Astrocyte (in vitro differentiated cells and primary cell): ENCODE measurements around the gene RPL4. TPM values are rescaled to one million over a fixed set of nuclear protein-coding genes. Genes with fewer than 3 reads are reported as not detected.
"Not testable (repeated sequence)": the region's sequence is repeated elsewhere in the genome, so short reads cannot be mapped to it uniquely, and the experiment has no call there.

Experiments used
- DNase-seq: peaks from one replicate; pipeline ENCODE4 v3.0.0-alpha.2; 2010; ENCODE audit warnings: low read depth
- FAIRE-seq: peaks from 2 replicates; lab custom pipeline; 2011; peaks lifted over from hg19 to GRCh38; lab: Jason Lieb, UNC
- H2AFZ ChIP-seq: 2 replicates; pipeline ENCODE4 v1.6.0; 2012; ENCODE audit warnings: low read depth, low read length, inconsistent platforms
- H3K27ac ChIP-seq: 2 replicates; pipeline ENCODE4 v1.5.1; 2011; ENCODE audit warnings: low read depth, low read length, inconsistent platforms
- H3K27me3 ChIP-seq: 2 replicates; pipeline ENCODE4 v1.6.0; 2011; ENCODE audit warnings: low read length, inconsistent platforms; ENCODE audit not compliant: insufficient read depth
- H3K36me3 ChIP-seq: 2 replicates; pipeline ENCODE4 v1.5.1; 2011; ENCODE audit warnings: low read length, inconsistent platforms; ENCODE audit not compliant: insufficient read depth
- H3K4me1 ChIP-seq: 2 replicates; pipeline ENCODE4 v1.5.1; 2011; ENCODE audit warnings: low read length, inconsistent platforms; ENCODE audit not compliant: insufficient read depth
- H3K4me2 ChIP-seq: 2 replicates; pipeline ENCODE4 v1.6.0; 2012; ENCODE audit warnings: low read length, inconsistent platforms
- H3K4me3 ChIP-seq: 2 replicates; pipeline ENCODE4 v1.5.1; 2011; ENCODE audit warnings: low read depth, mild to moderate bottlenecking, low read length, inconsistent platforms; ENCODE audit not compliant: insufficient read depth
- H3K79me2 ChIP-seq: 2 replicates; pipeline ENCODE4 v1.6.0; 2012; ENCODE audit warnings: mild to moderate bottlenecking, low read length, inconsistent platforms; ENCODE audit not compliant: insufficient read depth
- H3K9ac ChIP-seq: 2 replicates; pipeline ENCODE4 v1.6.0; 2012; ENCODE audit warnings: mild to moderate bottlenecking, low read length, inconsistent platforms
- H3K9me3 ChIP-seq: 2 replicates; pipeline ENCODE4 v1.5.1; 2012; ENCODE audit warnings: low read depth, mild to moderate bottlenecking, low read length, inconsistent platforms; ENCODE audit not compliant: insufficient read depth
- H4K20me1 ChIP-seq: 2 replicates; pipeline ENCODE4 v1.6.0; 2012; ENCODE audit warnings: low read length, inconsistent platforms; ENCODE audit not compliant: insufficient read depth
- H3K27ac Mint-ChIP-seq: one replicate; pipeline ENCODE4 v1.8.0; 2021; ENCODE audit warnings: mild to moderate bottlenecking, mixed read lengths; ENCODE audit not compliant: unreplicated experiment
- H3K27me3 Mint-ChIP-seq: one replicate; pipeline ENCODE4 v1.8.0; 2021; ENCODE audit warnings: low read depth, mixed read lengths; ENCODE audit not compliant: unreplicated experiment
- H3K36me3 Mint-ChIP-seq: one replicate; pipeline ENCODE4 v1.8.0; 2021; ENCODE audit warnings: low read depth, mixed read lengths; ENCODE audit not compliant: unreplicated experiment
- H3K4me1 Mint-ChIP-seq: one replicate; pipeline ENCODE4 v1.8.0; 2021; ENCODE audit warnings: low read depth, mixed read lengths; ENCODE audit not compliant: unreplicated experiment
- H3K4me3 Mint-ChIP-seq: one replicate; pipeline ENCODE4 v1.8.0; 2021; ENCODE audit warnings: mild to moderate bottlenecking, moderate library complexity, mixed read lengths; ENCODE audit not compliant: unreplicated experiment
- H3K9me3 Mint-ChIP-seq: one replicate; pipeline ENCODE4 v1.8.0; 2021; ENCODE audit warnings: mild to moderate bottlenecking, mixed read lengths; ENCODE audit not compliant: unreplicated experiment
- CTCF ChIP-seq: IDR thresholded peaks from 2 replicates; pipeline ENCODE4 v1.5.1; 2011; ENCODE audit warnings: low read depth, mild to moderate bottlenecking, inconsistent platforms, low read length, moderate library complexity; ENCODE audit not compliant: insufficient read depth
- EZH2 ChIP-seq: IDR thresholded peaks from 2 replicates; pipeline ENCODE4 v1.6.1; 2012; ENCODE audit warnings: mild to moderate bottlenecking, low read length, inconsistent platforms; ENCODE audit not compliant: insufficient read depth
- total RNA-seq: library from RNA; stranded (reverse); gene quantifications from 2 replicates; pipeline ENCODE4 v1.2.1, GENCODE V29; 2021

RPL4 gene
- total RNA-seq, 1 donor from 2014 or later: 2,248 TPM

DNA sequence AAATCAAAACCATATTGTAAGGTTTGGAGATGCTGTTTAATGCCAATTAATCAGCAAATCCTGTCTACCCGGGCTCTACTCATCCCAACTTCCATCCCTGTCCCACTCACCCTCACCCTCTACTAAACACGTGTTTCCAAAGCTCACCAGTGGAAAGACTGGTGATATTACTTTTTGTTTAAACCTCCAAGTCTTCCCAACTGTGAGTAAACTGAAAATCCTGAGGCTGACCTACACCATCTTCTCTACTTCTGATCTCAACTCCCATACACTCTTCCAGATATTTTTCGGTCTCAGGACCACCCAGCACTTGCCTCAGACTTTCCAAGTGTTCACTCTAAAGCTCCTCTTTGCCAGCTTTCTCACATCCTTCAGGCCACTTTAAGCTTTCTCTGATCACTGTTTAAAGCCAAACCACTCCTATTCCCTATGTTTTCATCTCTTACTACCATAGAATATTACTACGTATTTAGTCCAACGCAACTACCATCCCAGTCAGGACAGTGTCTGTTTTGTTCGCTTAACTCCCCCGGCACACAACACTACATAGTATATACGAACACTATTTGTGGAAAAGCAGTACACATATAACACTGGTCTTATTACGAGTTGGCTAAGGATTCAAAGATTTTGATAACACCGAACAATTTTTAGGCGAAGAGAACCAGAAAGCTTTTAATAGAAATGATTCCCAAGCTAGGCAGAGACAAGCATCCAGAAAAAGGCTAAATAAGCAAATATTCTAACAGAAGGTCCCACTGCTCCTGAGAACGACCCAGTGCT lies 684 bp downstream of the RPL4 start:
- Histone ChIP-seq H4K20me1 (peaks cover 54% of the 10 kb centered on the region), H3K27me3 (no peaks in the 10 kb centered on the region), H3K79me2 (peaks cover 86% of the 10 kb centered on the region), H3K4me2 (peak overlapping the region; percentile 95), H3K9me3 (no peaks in the 10 kb centered on the region), H3K36me3 (peaks cover 43% of the 10 kb centered on the region), H3K4me1 (peaks cover 18% of the 10 kb centered on the region), H3K9ac (peak overlapping the region; percentile 95), H2AFZ (peak overlapping the region; percentile 64), H3K4me3 (peak overlapping the region; percentile 97), H3K27ac (peak overlapping the region; percentile 89)
- DNase-seq: no peak
- Mint-ChIP-seq H3K4me3 (peak overlapping the region; percentile 97), H3K4me1 (peaks cover 25% of the 10 kb centered on the region), H3K27me3 (no peaks in the 10 kb centered on the region), H3K27ac (peak overlapping the region; percentile 100), H3K9me3 (no peaks in the 10 kb centered on the region), H3K36me3 (peaks cover 17% of the 10 kb centered on the region)
- TF ChIP-seq EZH2 (no peak), CTCF (no peak)
- no peak for FAIRE-seq

GRCh38 chr15:66503041-66503648 lies 1.5 kb downstream of the RPL4 start:
- peaks cover 26% of the 10 kb centered on the region for H3K4me1 Mint-ChIP-seq
- H3K27me3 ChIP-seq, H2AFZ ChIP-seq, H3K27me3 Mint-ChIP-seq, FAIRE-seq, H3K9me3 ChIP-seq, H3K9me3 Mint-ChIP-seq: not testable (repeated sequence)
- H3K36me3 ChIP-seq: peaks cover 50% of the 10 kb centered on the region
- peak overlapping the region; percentile 95 for H3K9ac ChIP-seq
- H3K4me2 ChIP-seq: peak overlapping the region; percentile 95
- peak; percentile 33 for DNase-seq
- peak overlapping the region; percentile 90 for H3K27ac Mint-ChIP-seq
- H3K36me3 Mint-ChIP-seq: peaks cover 17% of the 10 kb centered on the region
- H3K4me3 ChIP-seq: peak overlapping the region; percentile 97
- H3K79me2 ChIP-seq: peaks cover 80% of the 10 kb centered on the region
- H4K20me1 ChIP-seq: peaks cover 62% of the 10 kb centered on the region
- H3K27ac ChIP-seq: peak overlapping the region; percentile 89
- peak overlapping the region; percentile 97 for H3K4me3 Mint-ChIP-seq
- H3K4me1 ChIP-seq: peaks cover 18% of the 10 kb centered on the region

GRCh38 chr15:66502491-66502890 lies 2.2 kb downstream of the RPL4 start:
- Histone ChIP-seq H4K20me1 (peaks cover 66% of the 10 kb centered on the region), H3K27me3 (no peaks in the 10 kb centered on the region), H3K36me3 (peaks cover 54% of the 10 kb centered on the region), H3K4me3 (peak overlapping the region; percentile 97), H2AFZ (no peak overlapping the region), H3K9me3 (no peaks in the 10 kb centered on the region), H3K79me2 (peaks cover 75% of the 10 kb centered on the region), H3K4me1 (peaks cover 18% of the 10 kb centered on the region), H3K4me2 (peak overlapping the region; percentile 95), H3K9ac (peak overlapping the region; percentile 95), H3K27ac (peak overlapping the region; percentile 17)
- DNase-seq: no peak
- H3K36me3 Mint-ChIP-seq: peaks cover 18% of the 10 kb centered on the region
- H3K9me3 Mint-ChIP-seq: no peaks in the 10 kb centered on the region
- no peak for TF ChIP-seq CTCF
- TF ChIP-seq EZH2: no peak
- H3K27me3 Mint-ChIP-seq: no peaks in the 10 kb centered on the region
- no peak for FAIRE-seq
- H3K4me1 Mint-ChIP-seq: peaks cover 28% of the 10 kb centered on the region
- peak overlapping the region; percentile 97 for H3K4me3 Mint-ChIP-seq
- peak overlapping the region; percentile 90 for H3K27ac Mint-ChIP-seq

- not testable (repeated sequence) for H3K27ac ChIP-seq, FAIRE-seq, H3K4me3 ChIP-seq, DNase-seq, H3K9me3 ChIP-seq, H3K27me3 ChIP-seq, H3K9me3 Mint-ChIP-seq, H2AFZ ChIP-seq, H3K27me3 Mint-ChIP-seq
- peak overlapping the region; percentile 59 for H3K4me3 Mint-ChIP-seq
- H4K20me1 ChIP-seq: peaks cover 66% of the 10 kb centered on the region
- peak overlapping the region; percentile 9 for H3K4me2 ChIP-seq
- H3K4me1 Mint-ChIP-seq: peaks cover 31% of the 10 kb centered on the region
- H3K27ac Mint-ChIP-seq: peak overlapping the region; percentile 12
- H3K9ac ChIP-seq: peak overlapping the region; percentile 11
- H3K36me3 Mint-ChIP-seq: peaks cover 20% of the 10 kb centered on the region
- peaks cover 21% of the 10 kb centered on the region for H3K4me1 ChIP-seq
- H3K79me2 ChIP-seq: peaks cover 69% of the 10 kb centered on the region
- H3K36me3 ChIP-seq: peaks cover 58% of the 10 kb centered on the region
These were observed 4.3 kb downstream of the RPL4 start for GRCh38 chr15:66500346-66500745.
